ENCODE results near the gene PLVAP.

PLVAP gene

GRCh38 chr19:17332677-17333581 lies 44.2 kb downstream of the PLVAP start:
- no peak for TF ChIP-seq CTCF (IDR thresholded peaks at IDR 0.05)

- no peak for TF ChIP-seq CTCF (IDR thresholded peaks at IDR 0.05)
Observed at GRCh38 chr19:17332360-17332676, 44.8 kb downstream of the PLVAP start.

GRCh38 chr19:17331045-17331558 lies 46.0 kb downstream of the PLVAP start:
- no peak for TF ChIP-seq CTCF (IDR thresholded peaks at IDR 0.05)

- TF ChIP-seq CTCF (IDR thresholded peaks at IDR 0.05), result no peak
Observed at GRCh38 chr19:17330262-17331044, 46.7 kb downstream of the PLVAP start.

GRCh38 chr19:17329366-17330261 lies 47.5 kb downstream of the PLVAP start:
- TF ChIP-seq CTCF (IDR thresholded peaks at IDR 0.05), result no peak

GRCh38 chr19:17328517-17329365 lies 48.4 kb downstream of the PLVAP start:
- no peak for TF ChIP-seq CTCF (IDR thresholded peaks at IDR 0.05)

All from LNCAP (cell line).